ENCODE results near the gene GALNT11. TPM values are rescaled to one million over a fixed set of nuclear protein-coding genes. Genes with fewer than 3 reads are reported as not detected.

The GALNT11 gene
- total and polyA plus RNA-seq, 11 donors, result 10.6 to 28.8 (median 22.0) TPM

DNA sequence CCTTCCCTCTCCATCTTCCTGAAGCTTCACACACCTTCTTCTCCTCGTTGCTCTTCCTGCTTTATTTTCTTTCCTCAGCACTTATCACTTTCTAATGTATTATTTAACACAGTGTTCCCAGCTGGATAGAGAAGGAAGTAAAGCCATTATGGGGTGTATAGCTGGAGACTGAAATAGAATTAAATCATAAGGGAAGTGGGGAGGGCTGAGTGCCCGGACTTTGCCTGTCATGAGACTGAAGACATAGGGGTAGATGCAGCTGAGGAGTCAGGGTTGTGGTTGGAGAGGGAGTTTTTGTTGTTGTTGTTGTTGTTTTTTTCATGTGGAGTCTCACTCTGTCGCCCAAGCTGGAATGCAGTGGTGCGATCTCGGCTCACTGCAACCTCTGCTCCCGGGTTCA lies 65.3 kb downstream of the GALNT11 start:
- TF ChIP-seq, protein P1, sequence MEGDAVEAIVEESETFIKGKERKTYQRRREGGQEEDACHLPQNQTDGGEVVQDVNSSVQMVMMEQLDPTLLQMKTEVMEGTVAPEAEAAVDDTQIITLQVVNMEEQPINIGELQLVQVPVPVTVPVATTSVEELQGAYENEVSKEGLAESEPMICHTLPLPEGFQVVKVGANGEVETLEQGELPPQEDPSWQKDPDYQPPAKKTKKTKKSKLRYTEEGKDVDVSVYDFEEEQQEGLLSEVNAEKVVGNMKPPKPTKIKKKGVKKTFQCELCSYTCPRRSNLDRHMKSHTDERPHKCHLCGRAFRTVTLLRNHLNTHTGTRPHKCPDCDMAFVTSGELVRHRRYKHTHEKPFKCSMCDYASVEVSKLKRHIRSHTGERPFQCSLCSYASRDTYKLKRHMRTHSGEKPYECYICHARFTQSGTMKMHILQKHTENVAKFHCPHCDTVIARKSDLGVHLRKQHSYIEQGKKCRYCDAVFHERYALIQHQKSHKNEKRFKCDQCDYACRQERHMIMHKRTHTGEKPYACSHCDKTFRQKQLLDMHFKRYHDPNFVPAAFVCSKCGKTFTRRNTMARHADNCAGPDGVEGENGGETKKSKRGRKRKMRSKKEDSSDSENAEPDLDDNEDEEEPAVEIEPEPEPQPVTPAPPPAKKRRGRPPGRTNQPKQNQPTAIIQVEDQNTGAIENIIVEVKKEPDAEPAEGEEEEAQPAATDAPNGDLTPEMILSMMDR (IDR thresholded peaks at IDR 0.05), result no peak
- TF ChIP-seq POLR2A (IDR thresholded peaks at IDR 0.05), result no peak
- Histone ChIP-seq H3K27me3 (no peaks in the 10 kb centered on the region), H3K9me3 (peaks cover 0 to 22% (median 11%) of the 10 kb centered on the region in 12 donors), H3K36me3 (peaks cover 0 to 8% (median 0%) of the 10 kb centered on the region in 9 donors), H3K4me1 (peaks cover 0 to 7% (median 0%) of the 10 kb centered on the region in 12 donors), H3K4me3 (no peak overlapping the region), H3K27ac (no peak overlapping the region)
- DNase-seq (no peak), ATAC-seq (peak in 2 of 4 donors; percentile 39 to 56)
- intact Hi-C loops (cut with DNase I), result no loop called here
- 84 to 88% (median 86%) methylated on average over 6 of the region's 6 CpGs for WGBS, 4 donors

DNA sequence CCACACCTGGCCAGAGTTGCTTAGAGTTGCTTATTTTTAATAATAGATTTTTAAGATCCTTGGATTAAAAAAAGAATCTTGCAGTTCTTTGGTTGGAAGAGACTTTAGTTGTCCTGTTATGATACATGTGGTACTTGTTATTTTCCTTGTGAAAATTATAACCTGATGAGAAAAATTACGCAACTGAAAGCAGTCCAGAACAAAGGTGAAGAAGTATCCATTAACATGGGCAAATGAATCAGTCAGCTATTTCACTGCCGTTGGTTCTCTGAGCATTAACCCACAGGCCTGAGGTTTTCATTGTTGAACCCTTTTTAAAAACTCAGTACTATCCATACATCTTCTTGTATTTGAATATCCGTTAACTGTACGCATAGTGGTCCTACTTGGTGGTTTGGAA lies 68.2 kb downstream of the GALNT11 start:
- intact Hi-C loops (cut with DNase I), result no loop called here

GRCh38 chr7:152095771-152096170 lies 70.3 kb downstream of the GALNT11 start:
- TF ChIP-seq, protein P1 (IDR thresholded peaks at IDR 0.05), result no peak
- TF ChIP-seq POLR2A (IDR thresholded peaks at IDR 0.05), result no peak

More for the DNA sequence above, 68.2 kb downstream of the GALNT11 start:
- no peak for TF ChIP-seq POLR2A (IDR thresholded peaks at IDR 0.05)
- TF ChIP-seq, protein P1 (IDR thresholded peaks at IDR 0.05), result no peak
- Histone ChIP-seq H3K9me3 (peaks cover 0 to 14% (median 8%) of the 10 kb centered on the region in 12 donors), H3K27me3 (no peaks in the 10 kb centered on the region), H3K27ac (no peak overlapping the region), H3K4me1 (peaks cover 0 to 7% (median 0%) of the 10 kb centered on the region in 12 donors), H3K36me3 (peaks cover 0 to 12% (median 0%) of the 10 kb centered on the region in 9 donors), H3K4me3 (no peak overlapping the region)
- DNase-seq (no peak), ATAC-seq (no peak)
- 96 to 97% (median 96%) methylated on average over 4 of the region's 4 CpGs for WGBS, 4 donors

DNA sequence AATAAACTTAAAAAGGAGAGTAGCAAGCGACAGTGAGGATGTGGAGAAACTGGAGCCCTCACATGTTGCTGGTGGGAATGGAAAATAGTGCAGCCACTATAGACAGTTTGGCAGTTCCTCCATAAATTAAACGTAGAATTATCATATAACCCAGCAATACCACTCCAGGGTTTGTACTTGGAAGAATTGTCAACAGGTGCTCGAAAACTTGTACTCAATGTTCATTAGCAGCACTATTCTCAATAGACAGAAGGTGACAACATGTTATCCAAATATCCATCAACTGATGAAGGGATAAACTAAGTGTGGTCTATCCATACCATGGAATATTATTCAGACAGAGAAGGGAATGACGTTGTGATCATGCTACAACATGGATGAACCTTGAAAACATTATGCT lies 71.9 kb downstream of the GALNT11 start:
- intact Hi-C loops (cut with DNase I), result no loop called here
- Histone ChIP-seq H3K27me3 (no peaks in the 10 kb centered on the region), H3K4me3 (no peak overlapping the region), H3K9me3 (no peaks in the 10 kb centered on the region), H3K36me3 (peaks cover 0 to 28% (median 6%) of the 10 kb centered on the region in 9 donors), H3K27ac (no peak overlapping the region), H3K4me1 (peaks cover 0 to 3% (median 0%) of the 10 kb centered on the region in 12 donors)
- no peak for DNase-seq
- TF ChIP-seq, protein P1 (IDR thresholded peaks at IDR 0.05), result no peak
- TF ChIP-seq POLR2A (IDR thresholded peaks at IDR 0.05), result no peak
- no peak for ATAC-seq
- 94 to 98% (median 95%) methylated on average over 4 of the region's 4 CpGs for WGBS, 4 donors

More at GRCh38 chr7:152095771-152096170, 70.3 kb downstream of the GALNT11 start:
- Histone ChIP-seq H3K27me3 (no peaks in the 10 kb centered on the region), H3K4me1 (no peaks in the 10 kb centered on the region), H3K36me3 (peaks cover 0 to 14% (median 1%) of the 10 kb centered on the region in 9 donors), H3K27ac (no peak overlapping the region), H3K9me3 (no peaks in the 10 kb centered on the region), H3K4me3 (no peak overlapping the region)
- ATAC-seq (no peak), DNase-seq (no peak)
- 93 to 100% (median 96%) methylated on average over 1 of the region's 1 CpG for WGBS, 4 donors
- intact Hi-C loops (cut with DNase I), result no loop called here

Measured in heart left ventricle (tissue), 16 donors.